Activated T-helper 9 cell treated with anti-CD3 and anti-CD28 coated beads, Interleukin-2, amount 50 U/mL, for 16 hours (primary cell): ENCODE data around the gene RHD.
"Not testable (repeated sequence)": the region's sequence is repeated elsewhere in the genome, so short reads cannot be mapped to it uniquely, and the experiment has no call there.

Experiments
- DNase-seq: peaks from one replicate; pipeline ENCODE4 v3.0.0-alpha.2; 2020; ENCODE audit warnings: low read depth

RHD gene

GRCh38 chr1:25308168-25308567 lies 35.9 kb downstream of the RHD start:
- DNase-seq: not testable (repeated sequence)

GRCh38 chr1:25309085-25309484 lies 36.8 kb downstream of the RHD start:
- not testable (repeated sequence) for DNase-seq

- not testable (repeated sequence) for DNase-seq
Measured at GRCh38 chr1:25309486-25309885, 37.2 kb downstream of the RHD start.

- DNase-seq: not testable (repeated sequence)
Measured at GRCh38 chr1:25312806-25313470, 40.6 kb downstream of the RHD start.

- not testable (repeated sequence) for DNase-seq
Measured at GRCh38 chr1:25320314-25320938, 48.1 kb downstream of the RHD start.

GRCh38 chr1:25322127-25322526 lies 49.8 kb downstream of the RHD start:
- not testable (repeated sequence) for DNase-seq

GRCh38 chr1:25324407-25324806 lies 52.1 kb downstream of the RHD start:
- not testable (repeated sequence) for DNase-seq

- not testable (repeated sequence) for DNase-seq
Measured at GRCh38 chr1:25327864-25328790, 55.8 kb downstream of the RHD start.

GRCh38 chr1:25328791-25329185 lies 56.5 kb downstream of the RHD start:
- DNase-seq: not testable (repeated sequence)

- not testable (repeated sequence) for DNase-seq
Measured at GRCh38 chr1:25329336-25329735, 57.0 kb downstream of the RHD start.

GRCh38 chr1:25329950-25330349 lies 57.6 kb downstream of the RHD start:
- not testable (repeated sequence) for DNase-seq

- DNase-seq: not testable (repeated sequence)
Measured at GRCh38 chr1:25336922-25337354, 64.6 kb downstream of the RHD start.

GRCh38 chr1:25337483-25338187 lies 65.3 kb downstream of the RHD start:
- DNase-seq: peak; percentile 13

- peak; percentile 84 for DNase-seq
Measured at GRCh38 chr1:25338188-25338981, 66.1 kb downstream of the RHD start, which contains the start of gene TMEM50A. TSS of gene TMEM50A (plus strand) at chr1:25338334. CDS start at chr1:25340487, 2,153 bp downstream.

- no peak for DNase-seq
Measured at GRCh38 chr1:25338986-25339385, 66.7 kb downstream of the RHD start.

- DNase-seq: no peak
Measured at GRCh38 chr1:25341746-25342145, 69.4 kb downstream of the RHD start.

- no peak for DNase-seq
Measured at GRCh38 chr1:25342846-25343245, 70.5 kb downstream of the RHD start.

- no peak for DNase-seq
Measured at GRCh38 chr1:25343872-25344271, 71.6 kb downstream of the RHD start.

GRCh38 chr1:25347556-25347955 lies 75.2 kb downstream of the RHD start:
- no peak for DNase-seq

- no peak for DNase-seq
Measured at GRCh38 chr1:25349606-25350005, 77.3 kb downstream of the RHD start.

- DNase-seq: no peak
Measured at GRCh38 chr1:25355841-25356395, 83.6 kb downstream of the RHD start.
